CD4-positive, alpha-beta T cell treated with Interleukin-1 beta for 1 hour (primary cell): Measurements from ENCODE around the gene AASDH.
"Not testable (repeated sequence)": the region's sequence is repeated elsewhere in the genome, so short reads cannot be mapped to it uniquely, and the experiment has no call there.

Experiments
- DNase-seq, 2 donors: peaks; one replicate each; pipeline ENCODE4 v3.0.0-alpha.2; 2020 to 2022

The AASDH gene

DNA sequence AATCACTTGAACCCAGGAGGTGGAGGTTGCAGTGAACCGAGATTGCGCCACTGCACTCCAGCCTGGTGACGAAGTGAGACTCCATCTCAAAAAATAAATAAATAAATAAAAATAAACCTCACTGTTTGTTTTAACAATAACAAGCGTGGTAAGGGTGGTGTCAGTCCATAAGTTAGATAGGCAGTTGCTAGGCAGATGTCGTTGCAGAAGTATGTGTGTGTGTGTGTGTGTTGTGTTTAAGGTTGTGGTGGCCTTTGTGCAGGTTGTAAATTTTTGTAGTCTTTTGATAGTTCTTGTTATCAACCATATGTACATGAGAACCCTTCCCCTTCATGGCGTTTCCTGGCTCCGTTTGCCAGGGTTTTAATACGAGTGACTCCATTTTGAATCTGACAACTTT, 4.0 kb upstream of the AASDH start:
- DNase-seq = no peak

DNA sequence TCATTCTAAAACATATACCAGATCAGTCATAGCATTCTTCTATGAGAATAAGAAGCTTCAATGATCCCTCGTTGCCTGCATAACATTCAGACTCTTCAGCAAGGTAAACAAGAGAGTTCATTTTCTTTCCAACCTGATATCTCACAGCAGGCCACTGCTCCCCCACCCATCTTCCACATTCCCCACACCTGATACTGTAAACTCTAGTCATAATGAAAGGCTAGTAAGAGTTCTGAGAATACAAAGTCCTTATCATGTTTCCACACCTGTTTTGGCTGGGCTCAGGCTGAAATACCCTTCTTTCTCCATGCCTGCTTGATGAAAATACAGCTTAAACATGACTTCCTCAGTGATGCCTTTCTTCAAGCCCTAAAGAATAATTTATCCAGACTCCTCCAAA, 2.3 kb upstream of the AASDH start:
- DNase-seq = no peak

DNA sequence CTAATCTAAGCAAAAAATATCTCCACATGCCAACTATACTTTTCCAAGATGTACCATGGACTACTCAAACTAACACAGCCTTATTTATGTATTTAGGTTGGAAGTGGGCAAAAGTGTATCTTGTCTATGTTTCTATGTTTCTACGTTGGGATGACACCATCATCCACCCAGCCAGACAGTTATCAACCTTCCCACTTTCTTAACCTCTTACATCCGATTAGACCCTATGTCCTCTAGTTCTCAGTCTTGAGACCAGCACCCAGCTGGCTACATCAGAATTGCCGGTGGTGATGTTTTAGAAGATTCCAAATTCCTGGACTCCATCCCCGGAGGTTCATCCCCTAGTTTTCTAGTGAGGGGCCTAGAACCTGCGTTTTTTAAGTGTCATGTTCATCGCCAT, 1.0 kb upstream of the AASDH start:
- DNase-seq = no peak

DNA sequence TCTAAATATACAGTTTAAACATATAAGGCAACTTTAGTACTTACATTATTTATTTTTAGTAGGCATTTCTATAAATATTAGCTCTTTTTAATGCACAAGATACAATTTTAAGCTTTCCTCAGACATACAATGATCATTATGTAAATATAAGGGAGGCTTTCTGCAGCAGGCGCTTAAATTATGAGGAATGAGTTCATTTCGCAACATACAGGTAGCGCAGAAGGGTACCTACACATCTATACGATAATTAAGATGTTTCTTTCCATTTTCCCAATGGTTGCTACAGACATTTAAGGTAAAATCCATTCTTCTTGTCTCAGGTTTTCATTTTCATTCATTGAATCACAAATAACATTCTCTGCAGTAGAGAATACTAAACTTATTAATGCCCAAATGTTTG, 1.2 kb downstream of the AASDH start:
- no peak for DNase-seq

DNA sequence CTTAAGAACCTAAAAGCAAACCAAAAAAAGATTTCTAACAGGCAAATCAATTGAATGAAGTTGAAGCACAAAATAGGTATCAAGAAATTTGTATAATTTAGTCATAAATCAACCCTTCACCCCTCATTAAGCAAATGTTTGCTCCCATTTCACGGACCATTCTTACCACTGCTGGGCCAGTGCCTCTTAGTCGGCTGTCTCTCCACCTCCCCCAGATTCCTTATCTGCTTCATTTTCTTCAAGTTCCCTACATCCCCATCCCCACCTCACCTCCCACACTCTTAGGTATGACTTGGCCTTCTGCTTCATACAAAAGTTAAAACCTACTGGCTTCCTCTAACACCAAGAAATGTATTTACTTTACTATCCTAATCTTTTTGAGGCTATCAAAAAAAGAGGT, 11.8 kb downstream of the AASDH start:
- no peak for DNase-seq

- DNase-seq = no peak
Measured at GRCh38 chr4:56374956-56375355, 12.3 kb downstream of the AASDH start.

GRCh38 chr4:56372774-56373173, 14.5 kb downstream of the AASDH start:
- no peak for DNase-seq

GRCh38 chr4:56371426-56372220, 15.7 kb downstream of the AASDH start:
- DNase-seq = no peak

GRCh38 chr4:56370377-56370776, 16.9 kb downstream of the AASDH start:
- DNase-seq = no peak

DNA sequence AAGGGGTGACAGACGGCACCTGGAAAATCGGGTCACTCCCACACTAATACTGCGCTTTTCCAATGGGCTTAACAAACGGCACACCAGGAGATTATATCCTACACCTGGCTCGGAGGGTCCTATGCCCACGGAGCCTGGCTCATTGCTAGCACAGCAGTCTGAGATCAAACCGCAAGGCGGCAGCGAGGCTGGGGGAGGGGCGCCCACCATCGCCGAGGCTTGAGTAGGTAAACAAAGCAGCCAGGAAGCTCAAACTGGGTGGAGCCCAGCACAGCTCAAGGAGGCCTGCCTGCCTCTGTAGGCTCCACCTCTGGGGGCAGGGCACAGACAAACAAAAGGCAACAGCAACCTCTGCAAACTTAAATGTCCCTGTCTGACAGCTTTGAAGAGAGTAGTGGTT, 24.3 kb downstream of the AASDH start:
- not testable (repeated sequence) for DNase-seq

- no peak for DNase-seq
Measured at GRCh38 chr4:56360071-56360470, 27.2 kb downstream of the AASDH start.

GRCh38 chr4:56356650-56357049, 30.6 kb downstream of the AASDH start:
- no peak for DNase-seq

- no peak for DNase-seq
Measured at GRCh38 chr4:56348576-56348975, 38.7 kb downstream of the AASDH start.

- no peak for DNase-seq
Measured at GRCh38 chr4:56345458-56345857, 41.8 kb downstream of the AASDH start.

DNA sequence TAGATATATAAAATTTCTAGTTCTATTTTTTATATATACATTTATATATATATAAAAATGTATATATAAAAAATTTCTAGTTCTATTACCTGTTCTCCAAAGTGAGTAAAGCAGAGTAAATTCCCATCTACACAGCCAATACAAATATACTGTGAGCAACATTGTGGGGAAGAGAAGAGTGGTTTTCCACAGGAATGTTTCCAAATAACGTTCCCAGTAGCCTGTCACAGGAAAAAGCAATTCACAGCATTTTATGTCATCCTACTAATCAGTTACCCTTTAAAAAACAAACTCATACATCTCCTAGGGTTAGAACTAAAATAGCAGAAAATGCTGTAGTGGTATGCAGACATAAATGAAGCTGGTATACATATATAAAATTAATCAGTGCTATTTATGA, 44.5 kb downstream of the AASDH start:
- DNase-seq = no peak

GRCh38 chr4:56330691-56331090, 56.6 kb downstream of the AASDH start:
- no peak for DNase-seq

DNA sequence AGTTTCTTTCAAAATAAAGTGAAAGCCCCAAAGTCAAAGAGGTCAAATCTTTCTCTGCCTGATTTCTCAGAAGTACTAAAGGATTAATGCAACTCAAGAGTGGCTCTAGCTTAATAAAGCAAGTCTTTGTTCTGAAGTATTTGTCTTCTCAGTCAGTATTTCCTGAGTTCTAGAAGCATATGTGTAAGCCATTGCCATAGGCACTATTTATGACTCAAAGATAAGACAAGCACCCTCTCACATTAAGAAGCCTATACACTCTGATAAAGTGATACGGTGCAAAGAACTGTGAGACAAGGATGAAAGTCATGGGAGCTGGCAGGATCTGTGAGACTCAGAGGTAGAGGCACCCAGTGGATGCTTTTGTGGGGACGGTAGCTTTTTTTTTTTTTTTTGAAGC, 60.9 kb downstream of the AASDH start:
- no peak for DNase-seq

DNA sequence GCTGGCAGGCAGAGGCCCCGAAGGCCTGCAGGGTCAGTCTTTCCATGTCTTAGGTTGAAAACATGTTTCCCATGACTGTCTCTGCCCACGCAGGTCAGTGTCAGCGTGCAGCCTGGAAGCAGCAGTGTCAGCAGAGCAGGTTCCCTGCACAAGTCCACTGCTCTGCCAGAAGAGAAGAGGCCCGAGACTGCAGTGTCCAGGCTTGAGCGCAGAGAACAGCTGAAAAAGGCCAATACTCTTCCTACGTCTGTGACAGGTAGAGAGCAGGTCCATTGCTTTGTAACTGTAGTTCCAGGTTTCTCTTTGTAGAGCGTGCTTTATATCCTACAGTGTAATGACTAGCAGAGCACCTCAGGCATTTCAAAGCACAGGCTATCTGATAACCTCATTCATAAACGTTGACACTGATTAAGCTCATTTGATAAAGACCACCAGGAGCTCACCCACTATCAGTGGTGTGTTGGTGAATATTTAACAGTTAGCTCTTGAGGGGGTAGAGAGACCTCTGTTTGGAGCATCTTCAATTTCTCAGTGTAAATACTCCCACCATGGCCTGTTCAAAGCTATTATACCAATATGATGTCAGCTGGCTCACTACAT, 63.2 kb downstream of the AASDH start:
- DNase-seq = no peak

- DNase-seq = no peak
Measured at GRCh38 chr4:56323327-56323726, 64.0 kb downstream of the AASDH start.

- DNase-seq = no peak
Measured at GRCh38 chr4:56321251-56321650, 66.0 kb downstream of the AASDH start.

- no peak for DNase-seq
Measured at GRCh38 chr4:56320293-56320692, 67.0 kb downstream of the AASDH start.

GRCh38 chr4:56318555-56318954, 68.7 kb downstream of the AASDH start:
- DNase-seq = no peak

DNA sequence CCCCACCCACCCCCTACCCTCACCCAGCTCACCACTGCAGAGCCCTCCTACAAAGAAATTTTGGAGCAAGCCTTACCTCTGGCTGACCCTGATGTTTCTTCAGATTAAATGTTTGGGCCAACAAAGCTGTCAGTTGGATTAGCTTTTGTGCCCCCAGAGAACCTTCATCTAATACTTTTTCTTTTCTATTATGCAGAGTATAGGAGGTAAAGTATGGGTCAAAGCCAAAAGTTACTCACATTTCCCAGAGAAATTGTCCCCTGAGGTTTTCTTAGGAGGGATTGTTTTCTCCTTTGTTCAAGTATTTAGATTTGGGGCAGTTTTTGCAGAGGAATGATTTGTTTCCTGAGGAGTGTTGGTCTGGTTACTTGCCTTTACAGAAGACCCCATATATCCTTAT, 69.5 kb downstream of the AASDH start:
- DNase-seq = no peak

DNA sequence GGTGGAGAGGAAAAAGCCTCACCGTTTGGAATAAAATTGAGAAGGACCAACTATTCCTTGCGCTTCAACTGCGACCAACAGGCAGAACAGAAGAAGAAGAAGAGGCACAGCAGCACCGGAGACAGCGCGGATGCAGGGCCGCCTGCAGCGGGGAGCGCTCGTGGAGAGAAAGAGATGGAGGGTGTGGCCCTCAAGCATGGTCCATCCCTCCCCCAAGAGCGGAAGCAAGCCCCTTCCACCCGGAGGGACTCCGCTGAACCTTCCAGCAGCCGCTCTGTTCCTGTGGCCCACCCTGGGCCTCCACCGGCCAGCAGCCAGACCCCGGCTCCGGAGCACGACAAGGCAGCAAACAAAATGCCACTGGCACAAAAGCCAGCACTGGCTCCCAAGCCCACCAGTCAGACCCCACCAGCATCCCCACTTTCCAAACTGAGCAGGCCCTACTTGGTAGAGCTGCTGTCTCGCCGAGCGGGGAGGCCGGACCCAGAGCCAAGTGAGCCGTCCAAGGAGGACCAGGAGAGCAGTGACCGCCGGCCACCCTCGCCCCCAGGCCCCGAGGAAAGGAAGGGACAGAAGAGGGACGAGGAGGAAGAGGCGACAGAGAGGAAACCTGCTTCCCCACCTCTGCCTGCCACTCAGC, 71.2 kb downstream of the AASDH start:
- DNase-seq = no peak
